ENCODE data around the gene GGTLC2.
A peak's percentile ranks its signal among the peaks of the same experiment; 100 is the strongest.

The GGTLC2 gene

GRCh38 chr22:22655452-22656290 is 11.3 kb downstream of the GGTLC2 start:
- no peak for TF ChIP-seq POLR2A (IDR thresholded peaks at IDR 0.05; ENCODE audit: low read length)
- TF ChIP-seq GATA1 (IDR thresholded peaks at IDR 0.05; ENCODE audit: low read depth, low read length) = no peak

DNA sequence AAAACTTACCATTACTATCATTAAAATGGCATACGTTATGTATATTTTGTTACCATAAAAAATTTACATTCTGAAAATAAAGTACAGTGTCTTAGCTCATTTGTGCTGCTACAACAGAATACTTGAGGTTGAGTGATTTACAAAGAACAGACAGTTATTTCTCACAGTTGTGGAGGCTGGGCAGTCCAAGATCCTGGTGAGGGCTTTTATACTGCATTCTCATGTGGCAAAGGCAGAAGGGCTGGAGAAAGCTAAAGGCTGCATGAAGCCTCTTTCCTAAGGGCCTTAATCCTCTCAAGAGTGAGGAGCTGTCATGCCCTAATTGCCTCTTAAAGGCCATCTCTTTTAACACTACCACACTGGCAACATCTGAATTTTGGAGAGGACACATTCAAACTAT is 13.3 kb downstream of the GGTLC2 start:
- TF ChIP-seq POLR2A (IDR thresholded peaks at IDR 0.05; ENCODE audit: low read length) (no peak), GATA1 (IDR thresholded peaks at IDR 0.05; ENCODE audit: low read depth, low read length) (no peak)
- DNase-seq = no peak

More at GRCh38 chr22:22655452-22656290, 11.3 kb downstream of the GGTLC2 start:
- no peak for DNase-seq

- TF ChIP-seq POLR2A (IDR thresholded peaks at IDR 0.05; ENCODE audit: low read length) (no peak), GATA1 (IDR thresholded peaks at IDR 0.05; ENCODE audit: low read depth, low read length) (no peak)
- DNase-seq = no peak
These were observed 16.9 kb downstream of the GGTLC2 start for GRCh38 chr22:22661275-22661674.

- TF ChIP-seq GATA1 (IDR thresholded peaks at IDR 0.05; ENCODE audit: low read depth, low read length) = no peak
- TF ChIP-seq POLR2A (IDR thresholded peaks at IDR 0.05; ENCODE audit: low read length) = no peak
These were observed 17.7 kb downstream of the GGTLC2 start for GRCh38 chr22:22662095-22662494.

DNA sequence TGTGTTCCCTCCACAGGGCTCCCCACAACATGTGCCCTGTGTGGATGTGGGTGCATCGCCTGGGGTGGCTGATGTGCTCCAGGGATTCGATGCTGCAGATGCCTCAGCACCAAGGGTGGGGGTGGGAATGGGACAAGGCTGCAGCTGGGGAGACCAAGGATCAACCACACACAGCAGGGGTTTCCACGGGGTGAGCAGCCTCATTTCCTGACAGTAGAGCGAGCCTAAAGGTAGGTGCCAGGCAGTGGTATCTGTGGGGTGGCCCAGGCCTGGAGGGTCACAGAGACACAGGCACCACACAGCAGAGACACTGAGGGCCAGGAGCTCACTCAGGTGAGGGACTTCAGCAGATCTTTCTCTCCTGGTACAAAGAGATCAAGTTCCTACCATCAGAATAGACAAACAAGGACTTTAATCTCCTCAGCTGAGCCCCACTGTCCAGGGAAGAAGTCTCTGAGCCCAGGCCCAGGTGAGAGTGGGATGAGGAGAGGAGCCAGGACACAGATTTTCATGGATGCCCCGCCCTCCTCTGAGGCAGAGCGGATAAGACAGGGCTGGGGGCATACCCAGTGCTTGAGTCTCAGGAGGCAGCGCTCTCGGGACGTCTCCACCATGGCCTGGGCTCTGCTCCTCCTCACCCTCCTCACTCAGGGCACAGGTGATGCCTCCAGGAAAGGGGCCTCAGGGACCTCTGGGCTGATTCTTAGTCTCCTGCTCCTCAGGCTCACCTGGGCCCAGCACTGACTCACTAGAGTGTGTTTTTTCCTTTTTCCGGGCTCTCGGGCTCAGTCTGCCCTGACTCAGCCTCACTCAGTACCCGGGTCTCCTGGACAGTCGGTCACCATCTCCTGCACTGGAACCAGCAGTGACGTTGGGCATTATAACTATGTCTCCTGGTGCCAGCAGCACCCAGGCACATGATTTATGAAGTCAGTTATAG is 19.7 kb downstream of the GGTLC2 start:
- no peak for DNase-seq
- no peak for TF ChIP-seq POLR2A (IDR thresholded peaks at IDR 0.05; ENCODE audit: low read length)

More at GRCh38 chr22:22662095-22662494, 17.7 kb downstream of the GGTLC2 start:
- no peak for DNase-seq

- no peak for TF ChIP-seq POLR2A (IDR thresholded peaks at IDR 0.05; ENCODE audit: low read length)
- TF ChIP-seq GATA1 (IDR thresholded peaks at IDR 0.05; ENCODE audit: low read depth, low read length) = no peak
- DNase-seq = peak in 1 of 2 experiments; percentile 16
These were observed 22.1 kb downstream of the GGTLC2 start for GRCh38 chr22:22666307-22667091.

GRCh38 chr22:22667966-22668880 is 23.8 kb downstream of the GGTLC2 start:
- DNase-seq = no peak
- TF ChIP-seq GATA1 (IDR thresholded peaks at IDR 0.05; ENCODE audit: low read depth, low read length) (no peak), POLR2A (IDR thresholded peaks at IDR 0.05; ENCODE audit: low read length) (no peak)

- no peak for TF ChIP-seq POLR2A (IDR thresholded peaks at IDR 0.05; ENCODE audit: low read length)
- no peak for TF ChIP-seq GATA1 (IDR thresholded peaks at IDR 0.05; ENCODE audit: low read depth, low read length)
- no peak for DNase-seq
These were observed 24.7 kb downstream of the GGTLC2 start for GRCh38 chr22:22669093-22669492.

DNA sequence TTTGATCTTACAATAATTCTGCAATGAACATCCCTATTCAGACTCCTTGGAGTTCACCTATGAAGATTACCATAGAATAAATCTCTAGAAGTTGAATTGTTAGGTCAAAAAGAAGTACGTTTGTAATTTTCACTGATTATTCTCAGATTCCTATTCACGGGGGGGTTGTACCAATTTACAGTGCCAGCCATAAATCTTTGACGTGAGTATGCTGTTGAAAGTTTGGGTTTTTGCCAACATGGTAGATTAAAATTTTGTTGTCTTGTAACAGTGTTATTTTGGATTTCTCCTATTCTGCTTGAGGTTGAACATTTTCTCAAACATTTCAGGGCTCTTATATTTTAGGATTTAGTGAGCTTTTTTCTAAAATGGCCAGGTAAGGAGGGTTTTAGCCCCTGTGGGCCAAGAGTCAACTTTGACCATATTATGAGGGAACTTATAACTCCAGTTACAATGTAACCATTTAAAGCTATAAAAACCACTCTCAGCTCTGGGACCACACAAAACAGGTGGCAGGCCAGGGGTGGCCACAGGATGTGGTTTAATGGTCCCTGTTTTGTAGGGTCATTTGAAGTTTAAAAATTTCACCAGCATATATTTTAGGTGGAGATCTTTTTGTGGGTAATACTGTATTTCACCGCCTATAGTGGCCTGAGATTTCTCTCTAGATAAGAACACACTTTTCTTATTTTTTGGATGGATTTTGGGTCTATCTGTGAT is 25.8 kb downstream of the GGTLC2 start:
- no peak for DNase-seq
- no peak for TF ChIP-seq GATA1 (IDR thresholded peaks at IDR 0.05; ENCODE audit: low read depth, low read length)
- no peak for TF ChIP-seq POLR2A (IDR thresholded peaks at IDR 0.05; ENCODE audit: low read length)

DNA sequence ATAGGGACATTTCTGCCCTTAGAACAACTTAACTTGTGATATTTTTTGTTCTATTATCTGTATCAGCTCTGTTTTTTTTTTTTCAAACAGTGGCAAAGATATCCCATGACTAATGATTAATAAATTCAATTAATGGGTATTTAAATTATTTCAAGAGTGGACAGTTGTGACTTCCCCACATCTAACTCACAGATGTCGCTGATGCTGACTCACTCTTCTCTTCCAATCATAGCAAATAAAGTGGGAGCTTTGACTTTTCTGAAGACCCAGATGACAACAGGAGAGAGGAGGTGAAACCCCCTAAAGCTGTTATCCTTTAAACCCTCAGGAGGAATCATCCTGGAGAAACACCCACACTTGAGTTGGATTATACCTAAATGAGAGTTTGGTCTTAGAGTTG is 27.1 kb downstream of the GGTLC2 start:
- no peak for DNase-seq
- no peak for TF ChIP-seq POLR2A (IDR thresholded peaks at IDR 0.05; ENCODE audit: low read length)
- no peak for TF ChIP-seq GATA1 (IDR thresholded peaks at IDR 0.05; ENCODE audit: low read depth, low read length)

DNA sequence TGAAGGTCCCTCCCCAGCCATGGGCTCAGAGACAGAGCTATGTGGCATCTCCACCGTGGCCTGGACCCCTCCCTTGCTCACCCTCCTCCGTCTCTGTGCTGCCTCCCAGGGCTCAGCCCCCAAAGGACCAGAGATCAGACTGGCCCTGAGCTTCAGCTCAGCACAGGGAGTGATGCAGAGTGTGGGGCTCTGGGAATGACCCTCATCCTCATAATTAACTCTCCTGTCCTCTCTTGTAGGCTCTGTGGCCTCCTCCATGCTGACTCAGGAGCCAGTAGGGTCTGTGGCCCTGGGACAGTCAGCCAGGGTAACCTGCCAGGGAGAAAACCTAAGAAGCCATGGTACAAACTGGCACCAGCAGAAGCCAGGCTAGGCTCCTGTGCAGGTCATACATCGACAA is 28.7 kb downstream of the GGTLC2 start:
- DNase-seq = no peak
- TF ChIP-seq POLR2A (IDR thresholded peaks at IDR 0.05; ENCODE audit: low read length) = no peak
- TF ChIP-seq GATA1 (IDR thresholded peaks at IDR 0.05; ENCODE audit: low read depth, low read length) = no peak

GRCh38 chr22:22673628-22674027 is 29.2 kb downstream of the GGTLC2 start:
- DNase-seq = no peak
- no peak for TF ChIP-seq POLR2A (IDR thresholded peaks at IDR 0.05; ENCODE audit: low read length)
- TF ChIP-seq GATA1 (IDR thresholded peaks at IDR 0.05; ENCODE audit: low read depth, low read length) = no peak

Measured in erythroblast (primary cell).